WTC11 (cell line): ENCODE measurements around the gene TCP1. TPM values are rescaled to one million over a fixed set of nuclear protein-coding genes. Genes with fewer than 3 reads are reported as not detected.

Experiments used
- ATAC-seq: fragments of 200-7000 bp; cut with Tn5 transposase; 2 replicates; pipeline ENCODE4 v1.10.0; 2021; ENCODE audit warnings: mild to moderate bottlenecking, moderate library complexity
- CTCF ChIA-PET: fragments of 300-600 bp; sonication (Branson Sonifier 250); formaldehyde crosslinking; loops from one replicate; lab custom pipeline; 2021; ENCODE audit warnings: antibody characterized with exemption; lab: Charles Lee
- POLR2A ChIA-PET: fragments of 350-600 bp; sonication (Branson Sonifier 250); formaldehyde crosslinking; loops from one replicate; lab custom pipeline; 2021; ENCODE audit warnings: antibody characterized with exemption; lab: Charles Lee
- DNase-seq: peaks from one replicate; pipeline ENCODE4 v3.0.0; 2021; ENCODE audit warnings: low spot score
- H3K27ac Mint-ChIP-seq: 2 replicates; pipeline ENCODE4 v1.8.0; 2021; ENCODE audit warnings: mixed read lengths
- H3K27me3 Mint-ChIP-seq: 2 replicates; pipeline ENCODE4 v1.8.0; 2021; ENCODE audit warnings: low read depth, mild to moderate bottlenecking, moderate library complexity, mixed read lengths
- H3K36me3 Mint-ChIP-seq: 2 replicates; pipeline ENCODE4 v1.8.0; 2021; ENCODE audit warnings: mixed read lengths
- H3K4me1 Mint-ChIP-seq: 2 replicates; pipeline ENCODE4 v1.8.0; 2022; ENCODE audit warnings: mixed read lengths
- H3K4me3 Mint-ChIP-seq: 2 replicates; pipeline ENCODE4 v1.8.0; 2021; ENCODE audit warnings: mild to moderate bottlenecking, moderate library complexity, mixed read lengths
- H3K9me3 Mint-ChIP-seq: 2 replicates; pipeline ENCODE4 v1.8.0; 2021; ENCODE audit warnings: mixed read lengths
- ATF1 ChIP-seq: sonication (generic); formaldehyde crosslinking; IDR thresholded peaks from 2 replicates; pipeline ENCODE4 v1.8.1; 2023; ENCODE audit warnings: mild to moderate bottlenecking, moderate library complexity, missing genetic modification reagents
- EMX1 ChIP-seq: fragments of 250-450 bp; sonication (Bioruptor Pico); IDR thresholded peaks from 2 replicates; pipeline ENCODE4 v1.8.0; 2021; ENCODE audit warnings: mild to moderate bottlenecking
- FOXK1 ChIP-seq: sonication (generic); formaldehyde crosslinking; IDR thresholded peaks from 2 replicates; pipeline ENCODE4 v1.8.0; 2022; ENCODE audit warnings: mild to moderate bottlenecking, moderate library complexity, missing genetic modification reagents
- GRHL2 ChIP-seq: fragments of 250-450 bp; sonication (Bioruptor Pico); IDR thresholded peaks from 2 replicates; pipeline ENCODE4 v1.8.0; 2022; ENCODE audit warnings: mild to moderate bottlenecking, moderate library complexity; ENCODE audit not compliant: insufficient replicate concordance, severe bottlenecking
- HMGA2 ChIP-seq: fragments of 250-450 bp; sonication (Bioruptor Pico); IDR thresholded peaks from 2 replicates; pipeline ENCODE4 v1.4.0; 2021; ENCODE audit warnings: mild to moderate bottlenecking, moderate library complexity
- JAZF1 ChIP-seq: fragments of 250-450 bp; sonication (Bioruptor Pico); IDR thresholded peaks from 2 replicates; pipeline ENCODE4 v1.9.0; 2021; ENCODE audit warnings: moderate library complexity, mild to moderate bottlenecking, inconsistent platforms
- NR2C2 ChIP-seq: sonication (generic); formaldehyde crosslinking; IDR thresholded peaks from 2 replicates; pipeline ENCODE4 v1.8.0; 2022; ENCODE audit warnings: mild to moderate bottlenecking, missing genetic modification reagents
- SOX15 ChIP-seq: fragments of 250-450 bp; sonication (Bioruptor Pico); IDR thresholded peaks from 2 replicates; pipeline ENCODE4 v1.9.0; 2021; ENCODE audit warnings: mild to moderate bottlenecking
- TEAD1 ChIP-seq: sonication (generic); formaldehyde crosslinking; IDR thresholded peaks from 2 replicates; pipeline ENCODE4 v1.8.0; 2022; ENCODE audit warnings: mild to moderate bottlenecking, missing genetic modification reagents
- TEAD4 ChIP-seq: sonication (generic); formaldehyde crosslinking; IDR thresholded peaks from 2 replicates; pipeline ENCODE4 v1.8.0; 2022; ENCODE audit warnings: mild to moderate bottlenecking, missing genetic modification reagents
- ZBTB21 ChIP-seq: sonication (generic); formaldehyde crosslinking; IDR thresholded peaks from 2 replicates; pipeline ENCODE4 v1.8.1; 2023; ENCODE audit warnings: mild to moderate bottlenecking, missing genetic modification reagents, borderline replicate concordance
- ZNF121 ChIP-seq: sonication (generic); formaldehyde crosslinking; IDR thresholded peaks from 2 replicates; pipeline ENCODE4 v1.8.0; 2023; ENCODE audit warnings: missing genetic modification reagents
- ZNF317 ChIP-seq: sonication (generic); formaldehyde crosslinking; IDR thresholded peaks from 2 replicates; pipeline ENCODE4 v1.8.1; 2023; ENCODE audit warnings: low read depth, mild to moderate bottlenecking, moderate library complexity, missing genetic modification reagents, borderline replicate concordance
- total RNA-seq: library from RNA; stranded (reverse); gene quantifications from 3 replicates; pipeline ENCODE4 v1.2.3, GENCODE V29; 2021
- TF ChIP-seq, protein P1 (sequence below): fragments of 250-450 bp; sonication (Bioruptor Pico); IDR thresholded peaks from 2 replicates; pipeline ENCODE4 v1.8.0; 2021; ENCODE audit warnings: mild to moderate bottlenecking
- TF ChIP-seq, protein P2 (sequence below): fragments of 250-450 bp; sonication (Bioruptor Pico); IDR thresholded peaks from 2 replicates; pipeline ENCODE4 v2.1.2; 2022; ENCODE audit warnings: mild to moderate bottlenecking, moderate library complexity
- TF ChIP-seq, protein P3 (sequence below): fragments of 250-450 bp; sonication (Bioruptor Pico); IDR thresholded peaks from 2 replicates; pipeline ENCODE4 v1.9.0; 2021; ENCODE audit warnings: moderate library complexity, mild to moderate bottlenecking, inconsistent platforms, borderline replicate concordance
- TF ChIP-seq, protein P4 (sequence below): fragments of 200-600 bp; IDR thresholded peaks from 2 replicates; pipeline ENCODE4 v1.8.0; 2022; ENCODE audit warnings: antibody characterized with exemption
- TF ChIP-seq, protein P5 (sequence below): sonication (generic); formaldehyde crosslinking; conservative IDR thresholded peaks from 2 replicates; pipeline ENCODE4 v1.8.1; 2023; ENCODE audit warnings: mild to moderate bottlenecking, low read depth, missing genetic modification reagents, moderate library complexity
- TF ChIP-seq, protein P6 (sequence below): sonication (generic); formaldehyde crosslinking; IDR thresholded peaks from 2 replicates; pipeline ENCODE4 v1.8.1; 2023; ENCODE audit warnings: mild to moderate bottlenecking, missing genetic modification reagents

Gene TCP1
- total RNA-seq, 1 experiment from 2014 or later: 388 TPM

DNA sequence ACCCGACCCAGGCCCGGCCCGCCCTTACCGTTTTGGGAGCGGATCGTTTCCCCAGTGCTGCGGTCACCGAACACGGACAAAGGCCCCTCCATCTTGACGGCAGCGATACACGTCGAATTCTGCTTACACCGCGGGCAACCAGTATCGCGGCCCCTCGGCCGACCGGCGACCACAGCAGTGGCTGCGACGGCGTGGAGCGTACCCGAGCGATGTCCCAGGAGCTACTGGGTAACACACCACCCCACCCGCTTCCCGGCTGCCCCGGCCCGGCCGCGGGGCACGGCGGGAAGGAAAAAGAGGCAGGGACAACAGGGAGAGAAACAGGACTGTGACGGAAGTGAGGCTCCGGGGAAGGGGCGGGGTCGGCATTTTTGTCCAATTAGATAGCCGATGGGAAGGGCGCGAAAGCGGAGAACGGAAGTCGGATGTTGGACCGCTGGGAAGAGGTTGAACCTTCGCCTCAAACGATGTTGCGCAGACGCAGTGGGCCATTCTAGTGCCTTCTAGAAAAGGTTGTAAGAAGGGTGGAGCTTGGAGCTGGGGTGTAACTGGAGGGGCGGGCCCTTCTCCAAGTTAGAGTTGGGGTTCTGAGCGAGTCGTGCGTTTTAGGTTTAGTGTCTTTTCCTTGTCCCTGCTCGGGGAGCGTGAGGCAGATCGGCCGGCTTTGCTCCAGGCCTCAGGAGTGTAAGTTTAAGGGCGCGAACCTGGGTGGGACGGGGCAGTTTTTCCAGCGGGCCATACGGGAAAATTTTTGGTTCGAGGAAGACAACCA lies at the start of gene TCP1 (continued):
- TF ChIP-seq, protein P1, sequence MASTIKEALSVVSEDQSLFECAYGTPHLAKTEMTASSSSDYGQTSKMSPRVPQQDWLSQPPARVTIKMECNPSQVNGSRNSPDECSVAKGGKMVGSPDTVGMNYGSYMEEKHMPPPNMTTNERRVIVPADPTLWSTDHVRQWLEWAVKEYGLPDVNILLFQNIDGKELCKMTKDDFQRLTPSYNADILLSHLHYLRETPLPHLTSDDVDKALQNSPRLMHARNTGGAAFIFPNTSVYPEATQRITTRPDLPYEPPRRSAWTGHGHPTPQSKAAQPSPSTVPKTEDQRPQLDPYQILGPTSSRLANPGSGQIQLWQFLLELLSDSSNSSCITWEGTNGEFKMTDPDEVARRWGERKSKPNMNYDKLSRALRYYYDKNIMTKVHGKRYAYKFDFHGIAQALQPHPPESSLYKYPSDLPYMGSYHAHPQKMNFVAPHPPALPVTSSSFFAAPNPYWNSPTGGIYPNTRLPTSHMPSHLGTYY (CRISPR knock-in tag): 0 out of 2 replicates have a peak, but pooled peaks have one; percentile 8
- TF ChIP-seq FOXK1 (CRISPR knock-in tag) (peak; percentile 98), ZNF121 (CRISPR knock-in tag) (no peak), ATF1 (CRISPR knock-in tag) (no peak), ZBTB21 (CRISPR knock-in tag) (no peak), GRHL2 (CRISPR knock-in tag) (no peak), EMX1 (CRISPR knock-in tag) (no peak), HMGA2 (CRISPR knock-in tag) (no peak), SOX15 (no peak), TEAD1 (no peak; the same call in 1 of the 2 replicates), TEAD4 (peak; percentile 60; the same call in 1 of the 2 replicates), ZNF317 (CRISPR knock-in tag) (no peak), JAZF1 (no peak)
- TF ChIP-seq, protein P2, sequence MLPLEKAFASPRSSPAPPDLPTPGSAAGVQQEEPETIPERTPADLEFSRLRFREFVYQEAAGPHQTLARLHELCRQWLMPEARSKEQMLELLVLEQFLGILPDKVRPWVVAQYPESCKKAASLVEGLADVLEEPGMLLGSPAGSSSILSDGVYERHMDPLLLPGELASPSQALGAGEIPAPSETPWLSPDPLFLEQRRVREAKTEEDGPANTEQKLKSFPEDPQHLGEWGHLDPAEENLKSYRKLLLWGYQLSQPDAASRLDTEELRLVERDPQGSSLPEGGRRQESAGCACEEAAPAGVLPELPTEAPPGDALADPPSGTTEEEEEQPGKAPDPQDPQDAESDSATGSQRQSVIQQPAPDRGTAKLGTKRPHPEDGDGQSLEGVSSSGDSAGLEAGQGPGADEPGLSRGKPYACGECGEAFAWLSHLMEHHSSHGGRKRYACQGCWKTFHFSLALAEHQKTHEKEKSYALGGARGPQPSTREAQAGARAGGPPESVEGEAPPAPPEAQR (CRISPR knock-in tag): no peak
- TF ChIP-seq, protein P3, sequence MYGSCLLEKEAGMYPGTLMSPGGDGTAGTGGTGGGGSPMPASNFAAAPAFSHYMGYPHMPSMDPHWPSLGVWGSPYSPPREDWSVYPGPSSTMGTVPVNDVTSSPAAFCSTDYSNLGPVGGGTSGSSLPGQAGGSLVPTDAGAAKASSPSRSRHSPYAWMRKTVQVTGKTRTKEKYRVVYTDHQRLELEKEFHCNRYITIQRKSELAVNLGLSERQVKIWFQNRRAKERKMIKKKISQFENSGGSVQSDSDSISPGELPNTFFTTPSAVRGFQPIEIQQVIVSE (CRISPR knock-in tag): no peak
- TF ChIP-seq, protein P4, sequence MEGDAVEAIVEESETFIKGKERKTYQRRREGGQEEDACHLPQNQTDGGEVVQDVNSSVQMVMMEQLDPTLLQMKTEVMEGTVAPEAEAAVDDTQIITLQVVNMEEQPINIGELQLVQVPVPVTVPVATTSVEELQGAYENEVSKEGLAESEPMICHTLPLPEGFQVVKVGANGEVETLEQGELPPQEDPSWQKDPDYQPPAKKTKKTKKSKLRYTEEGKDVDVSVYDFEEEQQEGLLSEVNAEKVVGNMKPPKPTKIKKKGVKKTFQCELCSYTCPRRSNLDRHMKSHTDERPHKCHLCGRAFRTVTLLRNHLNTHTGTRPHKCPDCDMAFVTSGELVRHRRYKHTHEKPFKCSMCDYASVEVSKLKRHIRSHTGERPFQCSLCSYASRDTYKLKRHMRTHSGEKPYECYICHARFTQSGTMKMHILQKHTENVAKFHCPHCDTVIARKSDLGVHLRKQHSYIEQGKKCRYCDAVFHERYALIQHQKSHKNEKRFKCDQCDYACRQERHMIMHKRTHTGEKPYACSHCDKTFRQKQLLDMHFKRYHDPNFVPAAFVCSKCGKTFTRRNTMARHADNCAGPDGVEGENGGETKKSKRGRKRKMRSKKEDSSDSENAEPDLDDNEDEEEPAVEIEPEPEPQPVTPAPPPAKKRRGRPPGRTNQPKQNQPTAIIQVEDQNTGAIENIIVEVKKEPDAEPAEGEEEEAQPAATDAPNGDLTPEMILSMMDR: no peak
- TF ChIP-seq, protein P5, sequence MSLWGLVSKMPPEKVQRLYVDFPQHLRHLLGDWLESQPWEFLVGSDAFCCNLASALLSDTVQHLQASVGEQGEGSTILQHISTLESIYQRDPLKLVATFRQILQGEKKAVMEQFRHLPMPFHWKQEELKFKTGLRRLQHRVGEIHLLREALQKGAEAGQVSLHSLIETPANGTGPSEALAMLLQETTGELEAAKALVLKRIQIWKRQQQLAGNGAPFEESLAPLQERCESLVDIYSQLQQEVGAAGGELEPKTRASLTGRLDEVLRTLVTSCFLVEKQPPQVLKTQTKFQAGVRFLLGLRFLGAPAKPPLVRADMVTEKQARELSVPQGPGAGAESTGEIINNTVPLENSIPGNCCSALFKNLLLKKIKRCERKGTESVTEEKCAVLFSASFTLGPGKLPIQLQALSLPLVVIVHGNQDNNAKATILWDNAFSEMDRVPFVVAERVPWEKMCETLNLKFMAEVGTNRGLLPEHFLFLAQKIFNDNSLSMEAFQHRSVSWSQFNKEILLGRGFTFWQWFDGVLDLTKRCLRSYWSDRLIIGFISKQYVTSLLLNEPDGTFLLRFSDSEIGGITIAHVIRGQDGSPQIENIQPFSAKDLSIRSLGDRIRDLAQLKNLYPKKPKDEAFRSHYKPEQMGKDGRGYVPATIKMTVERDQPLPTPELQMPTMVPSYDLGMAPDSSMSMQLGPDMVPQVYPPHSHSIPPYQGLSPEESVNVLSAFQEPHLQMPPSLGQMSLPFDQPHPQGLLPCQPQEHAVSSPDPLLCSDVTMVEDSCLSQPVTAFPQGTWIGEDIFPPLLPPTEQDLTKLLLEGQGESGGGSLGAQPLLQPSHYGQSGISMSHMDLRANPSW: no peak

DNA sequence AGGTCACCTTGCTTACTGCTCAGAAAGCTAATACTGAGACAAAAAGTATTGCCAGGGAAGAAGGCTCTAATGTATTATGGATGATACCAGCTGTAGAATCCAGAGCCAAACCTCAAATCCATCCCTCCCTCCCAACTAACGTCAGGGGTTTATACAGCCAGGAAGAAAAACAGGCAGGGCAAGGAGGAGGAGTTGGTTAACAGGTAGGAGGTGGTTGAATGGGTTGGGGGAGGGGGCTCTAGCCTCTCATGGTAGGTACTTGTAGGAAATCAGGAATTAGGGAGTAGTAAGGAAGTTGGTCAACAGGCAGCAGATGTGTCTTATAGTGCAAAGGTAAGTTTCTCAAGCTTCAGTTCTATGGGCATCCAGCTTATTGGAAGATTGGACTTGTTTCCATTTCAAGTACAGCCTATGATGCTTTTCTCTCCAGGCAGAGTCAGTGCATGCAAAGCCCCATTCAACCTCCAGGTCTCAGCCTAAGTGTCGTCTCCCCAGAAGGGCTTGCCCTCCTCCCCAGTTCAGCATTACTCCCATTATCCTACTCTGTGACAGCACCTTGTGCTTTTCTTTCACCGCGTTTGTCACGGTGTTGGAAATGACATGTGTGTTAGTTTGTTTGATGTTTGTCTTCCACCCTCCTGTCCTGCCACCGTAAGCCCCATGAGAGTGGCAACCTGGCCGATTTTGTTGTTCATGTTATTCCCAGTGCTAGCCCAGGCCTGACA lies 48.8 kb upstream of the TCP1 start:
- no peak overlapping the region for H3K4me3 Mint-ChIP-seq
- H3K4me1 Mint-ChIP-seq: peaks cover 61% of the 10 kb centered on the region
- peak; percentile 78 for ATAC-seq
- H3K36me3 Mint-ChIP-seq: no peaks in the 10 kb centered on the region
- H3K27ac Mint-ChIP-seq: peak overlapping the region; percentile 44
- TF ChIP-seq, protein P6, sequence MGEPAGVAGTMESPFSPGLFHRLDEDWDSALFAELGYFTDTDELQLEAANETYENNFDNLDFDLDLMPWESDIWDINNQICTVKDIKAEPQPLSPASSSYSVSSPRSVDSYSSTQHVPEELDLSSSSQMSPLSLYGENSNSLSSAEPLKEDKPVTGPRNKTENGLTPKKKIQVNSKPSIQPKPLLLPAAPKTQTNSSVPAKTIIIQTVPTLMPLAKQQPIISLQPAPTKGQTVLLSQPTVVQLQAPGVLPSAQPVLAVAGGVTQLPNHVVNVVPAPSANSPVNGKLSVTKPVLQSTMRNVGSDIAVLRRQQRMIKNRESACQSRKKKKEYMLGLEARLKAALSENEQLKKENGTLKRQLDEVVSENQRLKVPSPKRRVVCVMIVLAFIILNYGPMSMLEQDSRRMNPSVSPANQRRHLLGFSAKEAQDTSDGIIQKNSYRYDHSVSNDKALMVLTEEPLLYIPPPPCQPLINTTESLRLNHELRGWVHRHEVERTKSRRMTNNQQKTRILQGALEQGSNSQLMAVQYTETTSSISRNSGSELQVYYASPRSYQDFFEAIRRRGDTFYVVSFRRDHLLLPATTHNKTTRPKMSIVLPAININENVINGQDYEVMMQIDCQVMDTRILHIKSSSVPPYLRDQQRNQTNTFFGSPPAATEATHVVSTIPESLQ (CRISPR knock-in tag): no peak
- no peak for TF ChIP-seq NR2C2 (CRISPR knock-in tag)
- no peak for DNase-seq
- no peaks in the 10 kb centered on the region for H3K9me3 Mint-ChIP-seq
- ChIA-PET CTCF (interaction anchor here (0.8 kb wide), 1 partner anchor 48 kb away, joined by 3 read pairs; the partner anchor contains the start of genes MRPL18 and TCP1), POLR2A (no interaction called here)
- no peaks in the 10 kb centered on the region for H3K27me3 Mint-ChIP-seq
